NCI-H146 (cell line): ENCODE data around the gene PDE9A.
"Not testable (repeated sequence)": the region's sequence is repeated elsewhere in the genome, so short reads cannot be mapped to it uniquely, and the experiment has no call there.

ENCODE experiments used
- DNase-seq: peaks from one replicate; lab custom pipeline; 2025; lab: John Stamatoyannopoulos, UW

PDE9A gene

DNA sequence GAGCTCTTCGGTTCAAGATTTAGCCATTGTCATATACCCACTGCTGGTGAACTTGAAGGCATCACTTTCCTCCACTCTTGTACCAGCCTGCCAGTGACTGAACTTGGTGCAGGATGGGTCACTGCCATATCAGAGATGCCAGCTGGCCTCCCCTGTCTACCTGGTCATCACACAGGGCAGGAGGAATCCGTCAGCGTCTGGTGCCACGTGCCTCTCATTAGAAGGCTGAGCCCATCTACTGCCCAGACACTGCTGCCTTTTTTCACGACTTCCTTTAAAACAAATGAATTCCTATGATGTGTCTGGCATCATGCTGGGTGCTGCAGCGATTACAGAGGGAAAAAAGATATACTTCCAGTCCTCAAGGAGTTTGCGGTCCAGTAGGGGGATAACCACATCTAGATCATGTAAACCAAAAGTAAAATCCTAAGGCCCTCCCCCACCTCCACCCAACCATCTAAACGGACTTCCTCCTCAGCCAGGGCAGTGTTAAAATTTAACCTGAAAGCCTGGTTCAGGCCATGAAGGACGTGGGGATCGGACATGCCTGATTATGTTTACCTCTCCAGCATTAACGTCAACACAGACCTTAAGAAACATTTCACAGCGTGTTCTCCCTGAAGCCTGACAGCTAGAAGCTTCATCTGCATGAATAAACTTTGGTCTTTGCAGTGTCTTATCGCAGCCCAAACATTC, 29.2 kb upstream of the PDE9A start:
- DNase-seq, result no peak

DNA sequence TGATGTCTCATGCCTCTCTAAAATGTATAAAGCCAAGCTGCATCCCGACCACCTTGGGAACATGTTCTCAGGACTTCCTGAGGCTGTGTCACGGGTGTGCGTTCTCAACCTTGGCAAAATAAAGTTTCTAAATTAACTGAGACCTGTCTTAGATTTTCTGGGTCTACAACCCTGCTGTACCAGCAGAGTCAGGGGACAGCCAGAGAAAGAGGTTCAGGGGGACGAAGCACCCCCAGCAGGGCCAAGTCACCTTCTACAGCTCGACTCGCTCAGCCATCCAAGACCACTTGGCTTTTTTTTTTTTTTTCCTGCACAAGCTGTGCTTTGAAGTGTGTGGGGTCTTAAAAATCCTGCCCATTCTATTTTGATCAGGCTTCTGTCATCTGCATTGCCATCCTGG, 28.5 kb upstream of the PDE9A start:
- no peak for DNase-seq

DNA sequence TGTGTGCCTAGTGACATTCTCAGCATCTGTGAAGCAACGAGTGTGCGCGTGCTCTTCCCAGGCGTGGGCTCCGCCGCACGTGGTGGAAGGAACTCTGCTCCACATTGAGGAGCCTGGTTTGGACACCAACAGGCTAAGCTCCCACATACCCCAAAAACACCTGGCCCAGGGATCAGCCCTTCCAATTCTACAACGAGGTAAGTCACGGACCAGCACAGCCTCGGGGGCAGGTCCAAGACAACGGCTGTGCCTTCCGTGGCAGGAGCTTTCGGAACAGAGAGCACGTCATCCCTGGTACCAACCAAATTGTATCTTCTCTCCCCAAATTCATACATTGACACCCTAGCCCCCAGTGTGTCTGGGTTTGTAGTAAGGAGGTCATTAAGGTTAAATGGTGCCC, 27.2 kb upstream of the PDE9A start:
- no peak for DNase-seq

DNA sequence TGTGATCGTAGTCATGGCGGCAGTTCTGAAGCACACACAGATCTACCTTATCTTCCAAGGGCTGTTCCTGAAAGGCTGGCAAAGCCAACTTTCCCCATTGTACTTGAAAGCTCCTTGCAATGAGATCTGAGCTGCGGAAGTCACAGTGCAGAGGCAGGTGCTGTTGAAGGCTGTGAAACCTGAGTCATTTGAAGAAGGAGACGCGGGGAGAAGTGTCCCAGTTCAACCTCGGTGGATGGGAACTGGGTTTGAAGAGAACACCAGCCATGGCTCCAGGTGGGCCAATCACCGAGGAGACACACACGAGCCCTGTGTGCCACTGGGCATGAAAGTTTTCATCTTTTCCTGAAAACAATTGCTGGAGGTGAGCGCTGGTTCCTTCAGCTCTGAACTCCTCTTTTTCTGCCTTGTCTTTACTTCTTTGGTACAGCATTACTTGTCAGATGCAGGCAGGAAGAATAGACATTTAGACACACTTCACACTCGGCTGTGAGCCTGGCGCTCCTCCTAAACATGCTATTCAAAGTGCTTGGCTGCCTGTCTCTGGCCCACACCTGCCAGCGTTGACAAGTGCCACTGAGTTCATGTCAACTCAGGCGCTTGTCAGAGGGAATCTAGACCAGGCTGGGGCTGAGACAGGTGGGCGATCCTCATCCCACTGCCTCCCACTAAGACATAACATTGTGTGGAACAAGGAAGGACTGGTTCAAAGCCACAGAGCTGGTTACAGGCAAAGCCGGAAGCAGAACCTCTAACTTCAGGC, 25.7 kb upstream of the PDE9A start:
- DNase-seq, result no peak

DNA sequence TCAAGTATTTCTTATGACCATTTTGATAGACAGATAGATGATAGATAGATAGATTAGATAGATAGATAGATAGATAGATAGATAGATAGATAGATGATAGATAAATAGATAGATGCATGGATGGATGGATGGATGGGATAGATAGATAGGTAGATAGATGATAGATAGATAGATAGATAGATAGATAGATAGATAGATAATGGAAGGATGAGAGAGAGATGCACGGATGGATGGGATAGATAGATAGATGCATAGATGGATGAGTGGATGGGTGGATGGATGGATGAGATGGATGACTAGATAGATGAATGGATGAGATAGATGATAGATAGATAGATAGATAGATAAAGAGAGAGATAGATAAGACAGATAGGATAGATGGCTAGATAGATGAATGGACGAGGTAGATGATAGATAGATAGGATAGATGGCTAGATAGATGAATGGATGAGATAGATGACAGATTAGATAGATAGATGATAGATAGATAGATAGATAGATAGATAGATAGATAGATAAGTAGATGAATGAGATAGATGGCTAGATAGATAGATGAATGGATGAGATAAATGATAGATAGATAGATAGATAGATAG, 24.9 kb upstream of the PDE9A start:
- DNase-seq, result not testable (repeated sequence)

DNA sequence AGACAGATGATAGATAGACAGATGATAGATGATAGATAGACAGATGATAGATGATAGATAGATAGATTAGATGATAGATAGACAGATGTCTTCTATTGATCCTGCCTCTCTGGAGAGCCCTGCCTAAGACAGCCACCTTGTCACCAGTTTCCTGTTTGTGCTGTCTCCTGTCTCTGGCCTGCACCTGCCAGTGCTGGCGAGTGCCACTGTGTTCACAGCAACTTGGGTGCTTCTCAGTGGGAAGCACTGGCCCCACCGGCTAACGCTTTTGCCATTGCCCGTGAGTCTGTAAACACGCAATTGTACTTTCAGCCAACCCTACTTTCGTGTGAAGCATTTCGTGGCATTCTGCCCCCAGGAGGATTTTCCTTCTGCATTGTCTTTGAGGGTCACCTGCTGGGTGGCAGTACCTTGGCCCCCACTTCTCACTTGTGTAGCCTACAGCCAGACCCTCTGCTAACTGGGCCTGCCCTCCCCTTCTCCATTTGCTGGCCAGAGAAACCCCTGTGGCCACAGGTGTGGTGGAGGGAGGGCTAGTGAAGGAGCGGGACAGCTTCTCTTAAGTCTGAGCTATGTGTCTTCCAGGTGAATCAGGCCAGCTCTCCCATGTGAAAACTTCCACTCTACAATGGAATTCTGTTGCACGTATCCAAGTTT, 23.4 kb upstream of the PDE9A start:
- DNase-seq, result peak; percentile 6

DNA sequence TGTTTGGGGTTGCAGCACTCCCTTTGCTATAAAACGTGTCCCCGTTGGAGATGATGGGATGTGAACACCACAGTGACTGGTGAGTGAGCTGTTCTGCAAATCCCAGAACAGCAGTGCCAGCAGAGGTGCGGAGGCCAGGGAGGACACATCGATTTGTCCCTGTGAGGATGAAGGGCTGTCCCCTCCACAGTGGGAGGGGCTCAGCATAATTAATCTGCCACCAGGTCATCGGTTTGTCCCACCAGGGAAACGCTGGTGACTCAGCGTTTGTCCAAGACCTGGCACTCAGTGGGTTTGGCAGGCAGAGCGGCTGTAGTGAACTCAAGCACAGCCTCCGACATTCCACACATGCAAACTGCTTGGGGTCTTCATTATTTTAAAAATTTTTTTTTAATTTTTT, 22.8 kb upstream of the PDE9A start:
- no peak for DNase-seq

DNA sequence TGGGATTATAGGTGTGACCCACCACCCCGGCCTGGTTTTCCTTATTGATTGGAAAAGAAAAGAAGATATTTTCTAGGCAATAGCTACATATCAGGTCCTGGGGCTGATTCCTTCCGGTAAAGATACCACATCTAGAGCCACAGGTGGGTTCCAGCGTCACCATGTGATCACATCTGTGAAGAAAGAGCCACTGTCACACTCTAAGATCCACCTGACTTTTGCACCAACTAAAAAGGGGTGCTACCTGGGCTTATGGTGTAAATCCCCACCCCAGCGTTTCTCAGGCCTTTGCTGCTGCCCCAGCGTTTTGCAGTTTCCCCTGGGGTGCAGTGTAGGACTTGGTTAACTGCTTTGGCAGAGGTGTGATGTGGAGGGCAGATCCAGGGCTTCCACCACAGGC, 22.3 kb upstream of the PDE9A start:
- no peak for DNase-seq

DNA sequence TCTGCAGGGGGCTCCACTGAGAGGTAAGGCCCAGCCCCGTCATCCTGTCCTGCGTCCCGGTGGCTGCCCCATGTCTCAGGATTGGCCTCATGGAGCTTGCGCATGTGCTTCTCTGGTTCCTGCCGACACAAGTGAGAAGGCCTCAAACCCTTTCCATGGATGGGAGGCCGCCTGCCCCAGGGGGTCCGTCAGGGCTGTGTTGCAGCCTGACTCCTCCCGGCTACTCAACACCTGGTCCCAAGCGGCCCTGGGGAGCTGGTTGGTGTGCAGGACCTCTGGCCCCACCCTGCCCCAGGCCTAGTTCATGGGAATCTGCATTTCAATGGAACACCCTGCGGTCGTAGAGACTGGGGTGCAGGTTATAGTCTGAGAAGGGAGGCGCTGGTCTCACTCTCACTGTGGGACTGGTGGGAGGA, 21.1 kb upstream of the PDE9A start:
- DNase-seq, result no peak

DNA sequence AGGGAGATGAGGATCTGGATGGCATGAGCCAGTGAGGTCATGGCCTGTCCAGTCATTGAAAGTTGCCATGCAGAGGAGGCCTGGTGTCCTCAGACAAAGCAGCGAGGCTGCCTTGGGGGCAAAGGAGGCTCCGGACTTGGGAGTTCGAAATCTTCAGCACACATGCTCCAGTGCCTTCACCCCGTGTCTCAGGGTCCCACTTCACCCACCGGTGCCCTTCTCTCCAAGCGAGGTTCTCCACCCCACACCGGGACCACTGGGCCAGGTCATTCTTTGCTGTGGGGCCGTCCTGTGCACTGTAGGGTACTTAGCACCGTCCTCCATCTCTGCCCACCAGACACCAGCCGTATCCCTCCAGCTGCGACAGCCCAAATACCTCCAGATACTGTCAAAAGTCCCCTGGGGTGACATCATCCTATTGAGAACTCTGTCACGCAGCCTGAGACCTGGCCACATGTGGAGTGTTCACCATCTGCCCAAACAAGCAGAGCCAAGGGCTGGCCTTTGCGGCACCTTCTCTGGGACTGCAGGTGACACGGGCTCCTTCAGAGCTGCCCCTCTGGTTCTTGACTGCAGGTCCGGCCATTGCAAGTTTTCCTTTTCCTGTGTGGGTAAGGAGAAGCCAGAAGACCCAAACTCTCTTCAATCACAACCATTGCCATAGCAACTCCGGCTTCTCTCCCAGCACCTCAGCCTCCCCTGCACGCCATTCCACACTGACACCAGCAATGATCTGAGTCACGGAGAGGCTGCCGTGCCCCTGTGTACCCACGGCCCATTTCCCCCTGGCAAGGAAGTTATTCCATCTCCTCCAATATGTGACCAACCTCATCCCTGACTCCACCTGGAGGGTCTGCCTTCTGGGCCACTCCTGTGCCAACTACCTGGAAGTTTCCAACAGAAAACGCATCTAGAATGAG, 20.4 kb upstream of the PDE9A start:
- no peak for DNase-seq

DNA sequence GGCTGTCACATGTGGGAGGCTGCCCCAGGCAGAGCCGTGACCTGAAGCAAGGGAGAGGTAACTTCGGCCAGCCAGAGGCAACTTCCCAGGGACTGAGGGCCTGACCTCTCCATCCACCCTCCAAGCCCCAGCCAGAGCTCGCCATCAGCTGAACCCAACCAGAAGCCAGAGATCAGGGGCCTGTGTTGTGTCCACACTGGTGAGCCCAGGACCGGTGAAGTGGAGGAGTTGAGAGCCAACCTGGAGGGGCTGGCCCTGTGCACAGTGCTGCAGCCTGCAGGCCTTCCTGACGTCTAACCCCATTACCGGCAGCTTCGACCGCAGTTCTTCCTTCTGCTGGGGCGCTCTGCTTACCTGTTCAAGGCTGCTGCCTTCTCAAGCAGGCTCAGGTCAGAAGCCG, 19.6 kb upstream of the PDE9A start:
- DNase-seq, result no peak

DNA sequence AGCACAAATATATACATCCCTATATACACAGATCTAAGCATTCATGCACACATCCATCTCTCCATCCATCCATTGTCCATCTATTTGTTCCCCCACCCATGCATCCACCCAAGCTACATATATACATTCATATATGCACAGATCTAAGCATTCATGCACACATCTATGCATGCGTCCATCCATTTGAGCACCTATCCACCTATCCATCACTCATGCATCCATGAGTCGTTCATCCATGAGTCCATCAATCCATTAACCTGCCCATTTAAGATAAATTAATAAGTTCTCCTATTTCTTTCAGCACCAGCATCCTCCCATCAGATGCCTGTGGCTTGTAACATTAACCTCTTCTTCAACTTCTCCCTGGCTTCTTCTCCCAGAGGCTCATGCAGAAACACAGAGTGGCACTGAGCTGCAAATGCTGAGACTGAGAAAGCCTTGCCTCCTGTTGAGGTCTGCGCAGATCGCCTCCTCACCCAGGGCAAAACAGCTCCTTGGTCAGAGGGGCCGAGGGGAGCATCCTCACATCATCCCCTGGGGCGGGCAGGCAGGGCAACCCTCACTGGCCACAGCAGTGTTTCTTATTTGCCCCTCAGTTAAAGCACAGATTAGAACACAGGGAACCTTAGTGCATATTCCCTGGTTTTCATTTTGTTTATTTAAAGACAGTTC, 17.4 kb upstream of the PDE9A start:
- DNase-seq, result no peak

DNA sequence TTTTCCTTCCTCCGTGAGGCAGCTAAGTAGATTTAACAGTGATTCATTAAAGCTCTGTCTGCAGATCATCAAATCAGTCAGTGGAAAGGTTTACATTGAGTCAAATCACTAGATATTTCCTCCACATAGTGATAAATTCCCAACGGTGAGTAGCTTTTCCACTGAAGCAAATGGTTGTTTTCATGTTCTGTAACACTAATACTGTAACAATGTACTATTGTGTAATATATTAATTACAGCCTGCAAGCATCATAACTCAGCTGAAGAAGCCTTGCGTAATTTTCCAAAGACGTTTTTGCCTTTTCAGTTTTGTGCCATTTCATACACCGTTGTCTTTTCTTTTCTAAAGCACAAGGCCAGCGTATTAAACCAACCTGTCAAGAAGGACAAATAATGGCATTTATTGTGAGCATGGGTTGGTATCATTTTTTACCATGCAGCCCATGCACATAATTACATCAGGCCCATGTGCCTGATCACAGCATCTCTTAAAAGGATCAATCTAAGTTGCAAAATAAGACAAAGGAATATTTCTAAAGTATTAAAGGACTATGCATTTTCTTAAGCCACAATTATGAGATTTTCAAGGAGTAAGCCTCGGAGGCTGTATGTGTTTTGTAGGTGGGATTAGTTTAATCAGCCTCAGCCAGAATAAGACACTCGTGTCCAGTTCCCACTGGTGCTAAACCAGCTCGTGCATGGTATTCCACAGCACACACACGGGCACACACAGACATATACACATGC, 16.7 kb upstream of the PDE9A start:
- no peak for DNase-seq

DNA sequence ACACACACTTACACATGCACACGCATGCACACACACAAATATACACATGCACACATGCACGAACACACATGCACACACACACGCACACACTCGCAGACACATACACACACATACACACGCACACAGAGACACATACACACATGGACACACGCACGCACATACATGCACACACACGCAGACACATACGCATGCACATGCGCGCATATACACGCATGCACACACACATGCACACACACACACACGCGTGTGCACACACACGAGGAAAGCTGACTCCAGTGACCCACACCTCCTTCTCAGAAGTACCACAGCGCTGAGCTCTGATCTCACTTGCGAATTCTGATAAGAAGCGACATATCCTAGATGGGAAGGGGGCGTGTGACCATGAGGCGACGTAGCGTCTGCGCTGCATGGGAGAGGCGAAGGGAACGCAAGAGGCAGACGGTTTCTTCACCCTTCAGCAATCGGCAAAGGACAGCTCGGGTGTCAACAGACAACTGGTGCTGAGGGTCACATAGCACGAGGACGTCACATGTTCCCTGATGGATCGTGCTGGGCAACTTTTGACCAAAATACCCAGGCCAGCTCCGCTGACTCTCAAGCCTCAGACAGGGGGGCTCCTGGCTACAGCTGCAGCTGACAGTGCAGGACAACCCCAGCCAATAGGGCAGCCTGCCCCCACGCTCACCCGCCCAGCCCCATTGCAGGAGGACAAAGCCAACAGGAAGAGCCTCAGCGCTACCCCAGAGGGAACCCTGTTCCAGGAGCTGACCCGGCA, 16.0 kb upstream of the PDE9A start:
- no peak for DNase-seq

DNA sequence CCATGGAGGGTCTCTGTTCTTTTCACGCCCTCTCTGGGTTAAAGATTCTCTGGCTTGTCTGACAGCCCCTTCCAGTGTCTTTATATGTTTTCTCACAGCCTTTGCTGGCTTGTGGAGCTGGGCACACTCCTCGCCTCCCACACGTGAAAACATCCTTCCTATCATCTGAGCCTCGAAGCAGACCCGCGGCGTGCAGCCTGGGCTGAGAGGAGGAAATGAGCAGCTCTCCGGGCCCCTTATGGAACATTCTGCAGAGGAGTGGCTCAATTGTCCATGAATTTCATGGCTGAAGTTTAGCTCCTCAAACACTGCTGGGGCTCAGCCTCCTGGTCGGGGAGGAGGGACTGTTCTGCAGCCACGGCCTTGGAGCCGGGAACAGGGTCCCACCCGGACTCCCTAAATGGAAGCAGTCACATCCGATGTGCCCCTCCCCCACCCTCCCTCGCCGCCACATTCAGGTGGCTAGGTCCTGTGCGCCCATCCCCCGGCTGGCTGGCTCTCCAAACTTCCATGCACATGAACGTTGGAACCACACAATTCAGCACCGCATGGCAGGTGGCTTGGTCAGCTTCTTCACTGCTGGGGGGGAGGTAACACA, 15.1 kb upstream of the PDE9A start:
- DNase-seq, result no peak

DNA sequence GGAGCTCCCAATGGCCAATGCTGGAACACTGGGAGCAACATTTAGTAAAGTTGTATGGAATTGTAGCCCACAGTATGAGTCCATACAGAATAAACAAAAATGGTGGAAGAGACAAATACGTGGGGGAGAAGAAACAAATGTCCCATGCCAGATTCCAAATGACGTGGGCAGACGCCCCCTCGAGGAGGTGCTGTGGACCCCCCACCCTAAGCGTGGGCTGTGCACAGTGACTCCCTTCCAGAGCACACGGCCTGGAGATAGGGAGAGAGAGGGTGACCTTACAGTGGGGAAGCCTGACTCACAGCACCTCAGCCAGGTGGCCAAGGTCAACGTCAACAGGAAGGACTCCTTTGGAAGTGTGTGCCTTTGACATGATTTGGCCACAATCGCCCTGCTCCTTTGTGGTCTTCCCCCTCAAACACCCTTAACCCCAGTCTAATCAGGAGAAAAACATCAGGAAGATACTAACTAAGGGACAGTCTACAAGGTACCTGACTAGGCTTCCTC, 13.7 kb upstream of the PDE9A start:
- no peak for DNase-seq

DNA sequence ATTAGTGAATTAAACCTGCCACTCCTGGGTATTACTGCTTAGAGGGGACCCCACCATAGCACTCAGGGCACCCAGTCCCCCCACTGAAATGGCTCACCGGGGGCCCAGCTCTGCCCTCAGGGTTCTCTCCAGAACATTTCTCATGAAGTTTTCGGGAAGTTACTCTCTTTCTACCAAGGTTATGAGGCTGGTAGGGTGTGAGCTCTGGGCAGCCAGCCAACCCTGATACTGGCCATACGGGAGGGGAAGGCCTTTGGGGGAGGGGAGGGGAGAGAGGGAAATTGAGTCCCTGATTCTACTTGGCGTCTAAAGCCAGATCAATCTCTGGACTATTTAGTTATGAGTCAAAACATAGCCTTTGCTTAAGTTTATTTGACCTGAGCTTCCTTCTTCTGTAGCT, 12.9 kb upstream of the PDE9A start:
- no peak for DNase-seq

DNA sequence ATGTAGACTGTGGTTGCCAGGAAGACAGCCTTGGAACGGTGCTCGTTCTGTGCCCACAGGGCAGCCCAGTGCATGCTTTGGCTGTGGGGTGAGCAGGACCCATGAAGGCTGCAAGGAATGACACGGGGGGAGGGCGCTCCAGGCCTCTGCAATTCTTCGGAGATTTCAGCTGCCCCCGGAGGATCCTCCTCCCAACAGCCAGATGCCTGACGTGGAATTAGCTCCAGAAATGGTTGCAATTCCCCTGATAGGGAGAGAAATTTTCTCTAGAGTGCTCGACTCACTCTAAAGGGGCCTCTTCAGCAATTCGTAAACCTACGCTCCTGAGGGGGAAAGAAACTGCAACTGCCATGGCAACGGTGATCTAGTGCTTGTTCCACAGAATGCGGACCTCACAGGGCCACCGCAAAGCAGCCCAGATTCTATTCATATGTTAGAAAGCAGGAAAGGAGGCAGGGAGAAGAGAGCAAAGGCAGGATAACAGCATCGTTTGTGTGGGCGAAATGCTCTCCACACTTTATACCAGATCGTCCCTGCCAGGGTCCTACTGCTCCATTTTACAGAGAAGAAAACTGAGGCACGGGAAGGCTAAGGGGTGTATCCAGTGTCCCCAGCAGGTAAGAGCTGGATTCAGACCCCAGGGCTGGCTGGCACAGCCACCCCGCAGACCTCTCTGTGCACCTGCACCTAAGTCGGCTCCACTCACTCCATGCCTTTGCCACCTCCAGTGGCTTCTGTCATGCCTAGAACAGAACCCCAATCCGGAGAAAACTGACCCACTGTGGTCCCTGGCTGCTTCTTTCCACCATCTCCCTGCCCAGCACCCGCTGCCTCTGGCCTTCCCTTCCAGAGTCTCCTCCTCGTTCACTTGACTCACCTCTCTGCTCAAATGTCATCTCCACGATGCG, 11.9 kb upstream of the PDE9A start:
- DNase-seq, result no peak
